NCI-H2196 (cell line): Measurements from ENCODE around the gene PLCXD1.
"Not testable (repeated sequence)": the region's sequence is repeated elsewhere in the genome, so short reads cannot be mapped to it uniquely, and the experiment has no call there.

Experiments used
- DNase-seq: peaks from one replicate; lab custom pipeline; 2025; ENCODE audit not compliant: unreplicated experiment; lab: John Stamatoyannopoulos, UW

Gene PLCXD1

DNA sequence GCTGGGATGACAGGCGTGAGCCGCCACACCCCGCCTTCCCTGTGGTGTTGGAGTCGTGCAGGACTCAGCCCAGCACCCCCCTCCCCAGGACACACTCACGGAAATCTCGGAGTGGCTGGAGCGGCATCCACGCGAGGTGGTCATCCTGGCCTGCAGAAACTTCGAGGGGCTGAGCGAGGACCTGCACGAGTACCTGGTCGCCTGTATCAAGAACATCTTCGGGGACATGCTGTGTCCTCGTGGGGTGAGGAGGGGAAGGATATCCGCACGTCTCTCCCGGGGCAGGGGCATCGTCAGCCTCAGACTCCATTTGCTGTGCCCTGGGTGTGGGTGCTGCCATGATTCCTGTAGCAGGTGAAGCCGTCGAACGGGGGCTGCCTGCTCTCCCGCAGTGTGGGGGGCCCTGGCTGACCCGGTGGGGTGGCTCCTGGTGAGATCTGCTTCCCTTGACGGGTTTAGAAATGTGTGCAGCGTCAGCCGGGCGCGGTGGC lies 10.3 kb downstream of the PLCXD1 start:
- DNase-seq: no peak

DNA sequence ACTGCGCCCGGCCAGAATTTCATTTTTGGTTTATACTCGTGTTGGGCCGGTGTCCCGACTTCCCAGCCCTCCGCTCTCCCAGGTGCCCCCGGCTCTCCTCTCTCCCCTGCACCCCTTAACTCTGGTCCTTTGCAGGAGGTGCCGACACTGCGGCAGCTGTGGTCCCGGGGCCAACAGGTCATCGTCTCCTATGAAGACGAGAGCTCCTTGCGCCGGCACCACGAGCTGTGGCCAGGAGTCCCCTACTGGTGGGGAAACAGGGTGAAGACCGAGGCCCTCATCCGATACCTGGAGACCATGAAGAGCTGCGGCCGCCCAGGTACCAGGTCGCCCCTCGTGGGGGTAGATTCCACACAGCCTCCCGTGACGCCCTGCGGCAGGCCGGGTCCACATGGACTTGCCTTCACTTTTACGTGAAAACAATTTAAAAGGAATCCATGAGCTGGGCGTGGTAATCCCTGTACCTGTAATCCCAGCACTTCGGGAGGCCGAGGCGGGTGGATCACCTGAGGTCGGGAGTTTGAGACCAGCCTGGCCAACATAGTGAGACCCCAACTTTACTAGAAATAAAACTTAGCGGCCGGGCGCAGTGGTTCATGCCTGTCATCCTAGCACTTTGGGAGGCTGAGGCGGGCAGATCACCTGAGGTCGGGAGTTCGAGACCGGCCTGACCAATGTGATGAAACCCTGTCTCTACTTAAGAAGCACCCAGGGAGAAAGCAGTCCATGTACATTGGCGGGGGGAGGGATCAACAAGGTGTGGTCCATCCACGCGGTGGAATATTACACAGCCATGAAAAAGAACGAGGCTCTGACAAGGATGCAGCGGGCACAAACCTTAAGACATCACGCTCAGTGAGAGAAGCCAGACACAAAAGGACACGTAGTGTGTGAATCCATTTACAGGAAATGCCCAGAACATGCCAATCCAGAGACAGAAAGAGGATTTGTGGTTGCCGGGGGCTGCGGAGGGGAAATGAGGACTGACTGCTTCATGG lies 12.0 kb downstream of the PLCXD1 start:
- DNase-seq: no peak

DNA sequence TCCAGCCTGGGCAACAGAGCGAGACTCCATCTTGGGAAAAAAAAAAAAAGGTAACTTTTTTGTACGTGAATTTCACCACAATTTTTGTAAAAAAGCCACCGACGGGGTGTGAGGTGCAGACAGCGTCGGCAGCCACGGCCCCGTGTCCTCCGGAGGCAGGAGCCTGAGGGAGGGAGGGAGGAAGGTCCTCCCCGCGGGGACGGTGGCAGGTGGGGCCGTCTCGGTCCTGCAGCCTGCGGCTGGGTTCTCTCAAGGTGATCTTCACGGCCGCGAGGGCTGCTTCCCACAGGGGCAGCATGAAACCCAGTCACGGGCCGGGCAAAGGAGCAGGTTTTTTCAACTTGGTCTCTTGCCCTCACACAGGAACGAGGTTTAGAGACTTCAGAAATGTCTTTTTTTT lies 14.0 kb downstream of the PLCXD1 start:
- DNase-seq: no peak

DNA sequence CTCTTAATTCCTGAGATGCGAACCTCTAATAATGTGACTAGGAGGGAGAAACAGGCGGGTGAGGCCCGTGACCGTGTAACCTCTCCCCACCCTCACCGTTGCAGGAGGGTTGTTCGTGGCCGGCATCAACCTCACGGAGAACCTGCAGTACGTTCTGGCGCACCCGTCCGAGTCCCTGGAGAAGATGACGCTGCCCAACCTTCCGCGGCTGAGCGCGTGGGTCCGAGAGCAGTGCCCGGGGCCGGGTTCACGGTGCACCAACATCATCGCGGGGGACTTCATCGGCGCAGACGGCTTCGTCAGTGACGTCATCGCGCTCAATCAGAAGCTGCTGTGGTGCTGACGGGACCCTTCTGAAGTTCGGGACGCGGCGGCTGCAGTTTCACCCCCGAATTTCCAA lies 17.8 kb downstream of the PLCXD1 start:
- DNase-seq: no peak

DNA sequence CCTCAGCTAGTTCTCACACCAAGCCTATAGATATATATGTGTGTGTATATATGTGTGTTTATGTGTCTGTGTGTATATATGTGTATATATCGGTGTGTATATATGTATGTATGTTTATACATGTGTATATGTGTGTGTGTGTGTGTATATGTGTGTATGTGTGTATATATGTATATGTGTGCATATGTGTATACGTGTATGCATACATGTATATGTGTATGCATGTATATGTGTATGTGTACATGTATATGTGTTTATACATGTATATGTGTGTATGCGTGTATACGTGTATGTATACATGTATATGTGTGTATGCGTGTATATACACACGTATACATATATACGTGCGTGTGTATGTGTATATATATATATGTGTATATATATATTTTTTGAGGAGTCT lies 19.2 kb downstream of the PLCXD1 start:
- no peak for DNase-seq

DNA sequence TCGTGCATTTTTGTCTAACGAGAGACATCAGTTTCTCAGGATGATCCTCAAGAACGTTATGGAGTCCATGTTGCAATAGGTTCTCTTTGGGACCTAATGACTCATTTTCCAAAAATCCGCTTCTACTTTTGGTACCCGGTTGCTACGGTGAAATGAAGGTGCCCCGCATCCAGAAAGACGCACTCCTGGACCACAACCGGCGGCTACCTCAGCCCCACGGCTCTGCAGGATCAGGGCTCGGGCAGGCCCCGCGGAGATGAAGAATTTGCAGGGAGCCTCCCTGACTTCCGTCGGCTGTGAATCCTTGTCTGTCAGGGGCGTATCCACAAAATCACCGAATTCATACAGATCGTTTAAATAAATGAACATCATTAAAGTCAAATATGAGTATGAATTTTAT lies 21.8 kb downstream of the PLCXD1 start:
- no peak for DNase-seq

DNA sequence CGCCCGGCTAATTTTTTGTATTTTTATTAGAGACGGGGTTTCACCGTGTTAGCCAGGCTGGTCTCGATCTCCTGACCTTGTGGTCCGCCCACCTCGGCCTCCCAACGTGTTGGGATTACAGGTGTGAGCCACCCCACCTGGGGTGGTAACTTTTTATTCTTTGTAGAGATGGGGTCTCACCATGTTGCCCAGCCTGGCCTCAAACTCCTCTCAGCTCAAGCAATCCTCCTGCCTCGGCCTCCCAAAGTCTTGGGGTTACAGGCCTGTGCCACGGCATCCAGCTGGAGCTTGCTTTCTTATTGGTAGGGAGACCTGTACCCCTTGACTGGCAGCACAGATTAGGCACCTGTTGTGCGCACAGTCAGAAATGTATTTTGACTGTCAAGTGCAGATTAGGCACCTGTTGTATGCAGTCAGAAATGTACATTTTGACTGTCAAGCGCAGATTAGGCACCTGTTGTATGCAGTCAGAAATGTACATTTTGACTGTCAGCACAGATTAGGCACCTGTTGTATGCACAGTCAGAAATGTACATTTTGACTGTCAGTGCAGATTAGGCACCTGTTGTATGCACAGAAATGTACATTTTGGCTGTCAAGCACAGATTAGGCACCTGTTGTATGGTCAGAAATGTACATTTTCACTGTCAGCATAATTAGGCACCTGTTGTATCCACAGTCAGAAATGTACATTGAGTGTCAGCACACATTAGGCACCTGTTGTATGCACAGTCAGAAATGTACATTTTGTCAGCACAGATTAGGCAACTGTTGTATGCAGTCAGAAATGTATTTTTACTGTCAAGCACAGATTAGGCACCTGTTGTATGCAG lies 24.8 kb downstream of the PLCXD1 start:
- not testable (repeated sequence) for DNase-seq

DNA sequence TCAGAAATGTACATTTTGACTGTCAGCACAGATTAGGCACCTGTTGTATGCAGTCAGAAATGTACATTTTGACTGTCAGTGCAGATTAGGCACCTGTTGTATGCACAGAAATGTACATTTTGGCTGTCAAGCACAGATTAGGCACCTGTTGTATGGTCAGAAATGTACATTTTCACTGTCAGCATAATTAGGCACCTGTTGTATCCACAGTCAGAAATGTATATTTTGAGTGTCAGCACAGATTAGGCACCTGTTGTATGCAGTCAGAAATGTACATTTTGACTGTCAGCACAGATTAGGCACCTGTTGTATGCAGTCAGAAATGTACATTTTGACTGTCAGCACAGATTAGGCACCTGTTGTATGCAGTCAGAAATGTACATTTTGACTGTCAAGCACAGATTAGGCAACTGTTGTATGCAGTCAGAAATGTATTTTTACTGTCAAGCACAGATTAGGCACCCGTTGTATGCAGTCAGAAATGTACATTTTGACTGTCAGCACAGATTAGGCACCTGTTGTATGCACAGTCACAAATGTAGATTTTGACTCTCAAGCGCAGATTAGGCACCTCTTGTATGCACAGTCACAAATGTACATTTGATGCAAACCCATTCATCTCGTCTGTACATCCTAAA lies 25.6 kb downstream of the PLCXD1 start:
- DNase-seq: not testable (repeated sequence)

DNA sequence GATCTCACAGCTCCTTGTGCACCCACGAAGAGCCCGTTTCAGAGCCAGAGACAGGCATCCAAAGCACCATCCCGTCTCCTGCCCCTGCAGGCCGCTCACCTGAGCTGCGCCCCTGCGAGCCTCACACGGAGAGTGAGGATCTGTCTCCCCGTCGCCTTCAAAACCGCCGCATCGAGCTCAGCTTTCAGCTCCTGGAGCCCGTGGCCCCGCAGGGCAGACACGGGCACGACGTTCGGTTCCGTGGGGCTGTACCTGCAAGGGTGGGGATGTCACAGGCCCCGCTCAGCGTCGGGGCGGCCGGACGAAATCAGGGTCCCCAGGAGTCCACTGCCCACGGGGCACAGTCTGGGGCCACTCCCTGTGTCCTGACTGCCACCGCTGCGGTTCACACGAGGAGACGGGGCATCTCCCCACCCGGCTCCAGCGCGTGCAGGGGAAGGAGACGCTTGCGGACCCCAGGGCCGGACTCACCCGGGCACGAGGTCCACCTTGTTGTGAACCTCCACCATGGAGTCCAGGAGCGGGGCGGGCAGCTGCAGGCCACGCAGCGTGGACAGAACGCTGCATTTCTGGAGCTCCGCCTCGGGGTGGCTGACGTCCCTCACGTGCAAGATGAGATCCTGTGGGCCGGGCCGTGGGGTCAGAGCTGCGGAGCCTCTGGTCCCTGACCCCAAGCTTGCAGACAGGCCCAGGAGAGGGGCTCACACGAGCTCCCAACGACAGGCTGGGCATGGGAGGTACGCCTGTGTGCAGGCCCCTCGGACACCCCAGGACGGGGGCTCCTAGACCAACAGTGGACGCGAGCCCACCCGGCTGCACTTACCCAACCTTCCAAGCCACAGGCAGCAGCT lies 26.3 kb downstream of the PLCXD1 start:
- DNase-seq: no peak

DNA sequence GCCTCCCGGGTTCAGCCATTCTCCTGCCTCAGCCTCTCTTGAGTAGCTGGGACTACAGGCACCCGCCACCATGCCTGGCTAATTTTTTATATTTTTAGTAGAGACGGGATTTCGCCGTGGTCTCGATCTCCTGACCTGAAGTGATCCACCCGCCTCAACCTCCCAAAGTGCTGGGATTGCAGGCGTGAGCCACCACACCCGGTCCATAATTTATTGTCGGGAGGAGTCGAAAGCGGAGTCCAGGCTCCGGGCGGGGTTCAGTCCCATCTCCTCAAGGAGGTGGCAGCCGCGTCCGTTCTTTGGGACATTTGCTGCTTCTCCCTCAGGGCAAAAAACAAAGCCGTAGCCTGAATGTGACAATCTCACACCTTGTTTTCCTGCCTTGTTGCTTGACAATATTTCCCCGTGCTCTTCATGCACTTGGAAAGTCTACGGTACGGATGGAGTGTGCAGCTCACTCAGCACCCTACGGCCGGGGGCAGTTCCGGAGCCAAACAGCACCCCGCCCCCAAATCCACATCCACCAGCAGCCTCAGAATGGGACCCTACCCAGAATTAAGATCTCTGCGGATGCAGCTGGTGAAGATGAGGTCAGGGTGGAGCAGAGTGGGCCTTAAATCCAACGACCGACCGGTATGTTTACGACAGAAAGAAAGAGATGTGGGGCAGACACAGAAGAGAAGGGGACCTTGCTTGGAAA lies 27.8 kb downstream of the PLCXD1 start:
- no peak for DNase-seq

DNA sequence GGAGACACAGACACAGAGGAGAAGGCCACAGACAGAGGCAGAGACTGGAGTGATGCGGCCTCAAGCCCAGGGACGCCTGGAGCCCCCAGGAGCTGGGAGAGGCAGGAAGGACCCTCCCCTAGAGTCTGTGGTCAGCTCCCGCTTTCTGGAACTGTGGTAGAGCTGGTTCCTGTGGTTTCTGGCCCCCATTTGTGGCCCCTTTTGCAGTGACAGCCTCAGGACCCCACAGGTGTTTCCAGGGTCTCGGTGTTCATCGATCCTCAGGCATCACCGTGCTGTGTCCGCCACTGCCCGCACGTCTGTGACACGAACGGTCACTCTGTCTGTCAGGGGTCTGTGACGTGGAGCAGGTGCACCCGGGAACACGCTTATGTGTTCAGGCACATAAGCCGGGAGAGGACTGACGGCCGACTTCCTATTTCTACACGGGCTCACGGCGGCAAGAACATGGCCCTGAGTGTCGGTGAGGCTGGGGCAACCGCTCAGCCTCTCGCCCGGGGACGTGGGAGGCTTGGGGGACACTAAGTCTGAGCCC lies 29.5 kb downstream of the PLCXD1 start:
- no peak for DNase-seq

DNA sequence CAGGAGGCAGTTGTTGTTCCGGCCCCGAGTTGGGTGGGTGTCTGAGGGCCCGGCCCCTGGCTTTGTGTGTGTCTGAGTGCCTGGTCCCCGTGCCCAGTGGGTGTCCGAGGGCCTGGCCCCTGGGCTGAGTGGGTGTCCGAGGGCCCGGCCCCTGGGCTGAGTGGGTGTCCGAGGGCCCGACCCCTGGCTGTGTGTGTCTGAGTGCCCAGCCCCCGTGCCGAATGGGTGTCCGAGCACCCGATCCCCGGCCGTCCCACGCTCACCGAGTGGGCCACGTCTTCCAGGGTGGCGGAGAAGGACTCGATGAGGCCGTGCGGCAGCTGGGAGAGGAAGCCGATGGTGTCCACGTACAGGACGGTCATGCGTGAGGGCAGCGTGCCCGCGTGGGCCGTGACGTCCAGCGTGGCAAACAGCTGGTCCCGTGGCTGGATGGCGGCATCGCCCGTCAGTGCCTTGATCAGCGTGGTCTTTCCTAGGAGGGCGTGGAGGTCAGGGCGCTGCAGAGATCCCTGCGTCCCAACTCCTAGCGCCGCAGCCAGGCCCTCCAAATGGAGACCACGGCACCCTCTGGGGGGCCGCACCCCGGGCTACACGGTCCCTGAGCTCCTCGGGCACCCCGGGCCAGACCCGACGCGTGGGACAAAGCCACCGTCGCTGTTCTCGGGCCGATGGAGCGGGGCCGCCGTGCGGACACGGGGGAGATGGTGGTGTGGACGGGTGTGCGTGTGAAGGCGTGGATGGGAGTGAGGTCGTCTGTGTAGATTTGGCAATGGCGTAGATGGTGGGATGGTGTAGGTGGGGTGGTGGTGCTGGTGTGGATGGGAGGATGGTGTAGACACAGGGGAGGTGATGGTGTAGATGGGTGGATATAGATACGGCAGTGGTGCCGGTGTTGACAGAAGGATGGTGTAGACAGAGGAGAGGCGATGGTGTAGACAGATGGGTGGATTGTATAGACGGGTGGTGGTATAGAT lies 30.3 kb downstream of the PLCXD1 start:
- no peak for DNase-seq

DNA sequence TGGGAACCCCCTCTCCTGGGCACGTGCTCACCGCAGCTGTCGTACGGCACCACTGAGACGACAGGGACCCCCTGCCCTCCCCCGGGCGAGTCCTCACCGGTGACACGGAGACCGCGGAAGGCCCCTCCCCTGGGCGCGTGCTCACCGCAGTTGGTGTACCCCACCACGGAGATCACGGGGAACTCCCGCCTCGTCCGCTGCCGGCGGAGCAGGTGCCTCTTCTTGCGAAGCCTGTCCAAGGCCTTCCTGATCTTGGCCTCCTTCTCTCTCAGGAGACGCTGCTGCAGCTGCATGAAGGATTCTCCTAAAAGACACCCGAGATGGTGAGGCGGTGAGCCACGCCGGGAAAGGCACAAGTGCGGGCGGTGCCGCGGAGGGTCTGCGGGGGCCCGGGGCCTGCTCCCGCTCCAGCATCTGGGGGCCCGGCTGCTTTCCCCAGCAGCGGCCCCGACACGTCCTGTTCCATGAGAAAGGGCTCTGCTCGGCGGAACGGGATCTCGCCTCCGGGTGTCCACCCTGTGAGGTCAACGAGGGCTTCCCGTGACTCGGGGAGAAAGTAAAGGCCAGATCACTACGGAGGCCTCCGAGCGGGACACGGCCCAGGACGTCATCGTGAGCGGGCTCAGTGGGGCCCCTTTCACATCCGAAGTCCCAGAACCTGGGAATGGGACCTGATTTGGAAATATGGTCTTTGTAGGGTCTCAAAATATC lies 31.6 kb downstream of the PLCXD1 start:
- no peak for DNase-seq

DNA sequence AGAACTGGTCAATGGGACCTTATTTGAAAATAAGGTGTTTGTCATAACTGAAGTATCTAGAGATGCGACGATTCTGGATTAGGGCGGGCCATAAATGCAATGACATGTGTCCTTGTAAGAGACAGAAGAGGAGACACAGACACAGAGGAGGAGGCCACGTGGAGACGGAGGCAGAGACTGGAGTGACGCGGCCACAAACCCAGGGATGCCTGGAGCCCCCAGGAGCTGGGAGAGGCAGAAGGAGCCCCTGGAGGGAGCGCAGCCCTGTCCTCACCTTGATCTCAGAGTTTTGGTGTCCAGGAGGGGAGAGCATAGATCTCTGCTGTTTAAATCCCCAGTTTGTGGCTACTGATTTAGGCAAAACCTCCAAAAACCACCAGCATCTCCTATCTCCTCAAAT lies 32.4 kb downstream of the PLCXD1 start:
- DNase-seq: no peak

DNA sequence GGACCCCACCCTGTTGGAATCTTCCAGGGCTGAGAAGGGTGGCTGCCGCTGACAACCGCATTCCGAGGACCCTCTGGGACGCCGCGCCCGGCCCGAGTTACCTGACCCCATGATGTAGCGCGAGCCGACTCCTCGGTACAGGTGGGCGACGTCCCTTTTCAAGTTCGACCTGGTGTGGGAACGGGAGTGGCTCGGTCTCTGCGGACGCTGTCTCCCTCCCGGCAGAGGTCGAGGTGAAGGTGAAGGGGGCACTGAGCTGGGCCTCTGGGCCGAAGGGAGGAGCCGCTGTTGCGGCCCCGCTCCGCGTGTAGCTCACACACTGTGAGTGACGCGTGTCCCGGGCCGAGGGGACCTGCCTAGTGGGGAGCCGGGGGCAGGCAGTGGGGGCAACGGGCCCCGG lies 32.9 kb downstream of the PLCXD1 start:
- DNase-seq: no peak

DNA sequence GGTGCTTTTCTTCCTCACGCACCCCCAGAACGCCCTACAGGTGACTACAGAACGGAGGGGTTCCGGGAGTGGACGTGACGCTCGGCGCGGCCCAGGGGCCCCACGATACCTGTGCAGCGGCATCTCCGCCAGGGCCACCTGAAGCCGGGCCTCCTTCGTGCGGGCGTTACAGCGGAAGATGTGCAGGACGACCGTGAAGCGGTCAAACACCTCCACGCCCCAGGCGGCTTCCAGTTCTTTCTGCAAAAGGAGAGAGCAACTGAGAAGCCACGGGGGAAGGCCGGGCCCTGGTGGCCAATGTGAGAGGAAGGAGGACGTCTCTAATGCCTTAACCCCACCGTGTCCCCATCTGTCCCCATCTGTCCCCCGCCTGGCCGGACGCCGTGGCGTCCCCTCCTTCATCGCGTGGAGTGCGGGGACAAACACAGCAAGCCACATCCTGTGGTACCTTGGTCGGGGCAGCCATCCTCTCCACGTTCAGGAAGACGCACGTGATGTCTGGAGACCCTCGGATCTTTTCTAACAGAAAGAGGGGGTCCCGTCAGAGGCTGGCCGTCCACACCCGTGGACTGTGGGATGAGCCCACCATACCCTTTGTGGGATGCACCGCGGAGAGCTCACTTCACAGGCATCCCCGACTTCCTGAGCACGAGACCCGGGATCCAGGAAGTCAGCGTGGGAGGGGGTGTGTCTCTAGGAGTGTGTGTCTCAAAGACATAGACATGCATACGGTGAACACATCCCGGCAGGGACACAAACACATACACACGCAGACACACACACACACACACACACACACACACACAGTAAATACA lies 33.8 kb downstream of the PLCXD1 start:
- no peak for DNase-seq
